HepG2 (cell line): ENCODE measurements around the gene SPTBN4. TPM values are rescaled to one million over a fixed set of nuclear protein-coding genes. Genes with fewer than 3 reads are reported as not detected.

Source experiments
- DMAP1 ChIP-seq: IDR thresholded peaks from 2 replicates; pipeline ENCODE4 v1.6.1; 2016
- DZIP1 ChIP-seq: sonication (generic); formaldehyde crosslinking; IDR thresholded peaks from 2 replicates; pipeline ENCODE4 v1.5.0; 2020; ENCODE audit warnings: mild to moderate bottlenecking, missing genetic modification reagents
- EP300 ChIP-seq, 3 experiments: sonication (generic) in 1 of 3; formaldehyde crosslinking in 1 of 3; IDR thresholded peaks; 2 replicates each; pipeline versions ENCODE4 v1.5.1 to v1.6.1; 2011 to 2020; ENCODE audit warnings: low read depth in 2 of 3, low read length in 2 of 3, borderline replicate concordance in 1 of 3, improper control_type of control experiment in 1 of 3, mild to moderate bottlenecking in 1 of 3, missing genetic modification reagents in 1 of 3, moderate library complexity in 1 of 3
- IKZF4 ChIP-seq: sonication (generic); formaldehyde crosslinking; IDR thresholded peaks from 2 replicates; pipeline ENCODE4 v1.5.1; 2020; ENCODE audit warnings: borderline replicate concordance, mild to moderate bottlenecking, low read depth, missing genetic modification reagents; ENCODE audit errors: not compliant biosample characterization
- IRF9 ChIP-seq: sonication (generic); formaldehyde crosslinking; IDR thresholded peaks from 2 replicates; pipeline ENCODE4 v1.8.0; 2022; ENCODE audit warnings: missing genetic modification reagents, mild to moderate bottlenecking, borderline replicate concordance
- ISX ChIP-seq: sonication (generic); formaldehyde crosslinking; conservative IDR thresholded peaks from 2 replicates; pipeline ENCODE4 v1.5.0; 2020; ENCODE audit warnings: missing genetic modification reagents
- KMT2B ChIP-seq: IDR thresholded peaks from 2 replicates; pipeline ENCODE4 v1.6.1; 2016; ENCODE audit warnings: missing genetic modification reagents, missing compliant biosample characterization
- RFXAP ChIP-seq: sonication (generic); formaldehyde crosslinking; IDR thresholded peaks from 2 replicates; pipeline ENCODE4 v1.4.0; 2020; ENCODE audit warnings: missing genetic modification reagents, borderline replicate concordance
- SKI ChIP-seq: fragments of 450-650 bp; IDR thresholded peaks from one replicate; pipeline ENCODE4 v1.6.1; 2018; ENCODE audit warnings: mild to moderate bottlenecking; ENCODE audit not compliant: partially characterized antibody
- THAP8 ChIP-seq: sonication (generic); formaldehyde crosslinking; IDR thresholded peaks from 2 replicates; pipeline ENCODE4 v1.5.1; 2020; ENCODE audit warnings: missing genetic modification reagents, mild to moderate bottlenecking, borderline replicate concordance
- TOE1 ChIP-seq: sonication (generic); formaldehyde crosslinking; IDR thresholded peaks from 2 replicates; pipeline ENCODE4 v1.4.0; 2020; ENCODE audit warnings: mild to moderate bottlenecking, missing genetic modification reagents
- ZBTB7B ChIP-seq: sonication (generic); formaldehyde crosslinking; IDR thresholded peaks from 2 replicates; pipeline ENCODE4 v1.4.0; 2020; ENCODE audit warnings: missing genetic modification reagents
- ZMAT3 ChIP-seq: sonication (generic); formaldehyde crosslinking; conservative IDR thresholded peaks from 2 replicates; pipeline ENCODE4 v1.7.0; 2021; ENCODE audit warnings: missing genetic modification reagents
- ZNF512 ChIP-seq: sonication (generic); formaldehyde crosslinking; IDR thresholded peaks from 2 replicates; pipeline ENCODE4 v1.4.0; 2020; ENCODE audit warnings: mild to moderate bottlenecking, missing genetic modification reagents
- ZNF547 ChIP-seq: sonication (generic); formaldehyde crosslinking; IDR thresholded peaks from 2 replicates; pipeline ENCODE4 v1.5.1; 2020; ENCODE audit warnings: mild to moderate bottlenecking, missing genetic modification reagents
- ZNF644 ChIP-seq: IDR thresholded peaks from 2 replicates; pipeline ENCODE4 v1.6.1; 2016; ENCODE audit warnings: low read depth
- ZSCAN29 ChIP-seq: sonication (generic); formaldehyde crosslinking; conservative IDR thresholded peaks from 2 replicates; pipeline ENCODE4 v1.4.0; 2020; ENCODE audit warnings: mild to moderate bottlenecking, missing genetic modification reagents
- ZSCAN9 ChIP-seq: IDR thresholded peaks from 2 replicates; pipeline ENCODE4 v1.6.1; 2016; ENCODE audit warnings: borderline replicate concordance
- ZXDC ChIP-seq: sonication (generic); formaldehyde crosslinking; IDR thresholded peaks from 2 replicates; pipeline ENCODE4 v1.5.0; 2020; ENCODE audit warnings: mild to moderate bottlenecking, missing genetic modification reagents
- polyA plus RNA-seq, 8 experiments: library from polyadenylated mRNA; depleted of rRNA in 3 of 8; stranded (reverse) in 7 of 8; unstranded in 1 of 8; fragments of >200 nt; fragmentation: Illumina TruSeq in 4 of 8; extraction: Trizol in 4 of 8; gene quantifications; 2 replicates each; pipeline versions ENCODE4 v1.2.1 to v1.2.3, GENCODE V29; 2011 to 2016; ENCODE audit warnings: low read depth in 4 of 8, missing spikeins in 1 of 8, mixed read lengths in 1 of 8; ENCODE audit not compliant: insufficient read depth in 1 of 8
- total RNA-seq, 5 experiments: library from RNA; depleted of rRNA; stranded (reverse); fragments of >200 nt; fragmentation: Illumina TruSeq; extraction: Trizol; gene quantifications; 2 replicates each; pipeline ENCODE4 v1.2.3, GENCODE V29; 2016; ENCODE audit warnings: low read depth in 1 of 5

The SPTBN4 gene
- total and polyA plus RNA-seq, 2 of the 13 experiments (the other 11 are each of a cell fraction or from before 2014, with no cell fraction given), result 0.11 TPM

GRCh38 chr19:40424637-40425449 lies 42.0 kb upstream of the SPTBN4 start (continued):
- TF ChIP-seq ZNF512, result no peak
- TF ChIP-seq EP300 (IDR thresholded peaks at IDR 0.05; ENCODE audit: low read depth in 2 of 2, low read length in 2 of 2), result no peak
- TF ChIP-seq EP300 (CRISPR knock-in tag; IDR thresholded peaks at IDR 0.05; ENCODE audit: borderline replicate concordance), result no peak
- TF ChIP-seq DMAP1 (CRISPR knock-in tag), result 0 out of 2 replicates have a peak, but pooled peaks have one; percentile 10
- no peak for TF ChIP-seq IKZF4 (CRISPR knock-in tag)
- TF ChIP-seq TOE1 (CRISPR knock-in tag), result no peak
- no peak for TF ChIP-seq ZSCAN9
- no peak for TF ChIP-seq DZIP1 (CRISPR knock-in tag)
- TF ChIP-seq RFXAP (CRISPR knock-in tag), result no peak
- TF ChIP-seq ISX (CRISPR knock-in tag), result no peak
- TF ChIP-seq SKI, result no peak
- TF ChIP-seq ZNF644, result no peak
- no peak for TF ChIP-seq ZNF547 (CRISPR knock-in tag)
- TF ChIP-seq ZBTB7B (CRISPR knock-in tag), result 0 out of 2 replicates have a peak, but pooled peaks have one; percentile 50
- TF ChIP-seq ZMAT3 (CRISPR knock-in tag), result no peak
- no peak; the same call in 1 of the 2 replicates for TF ChIP-seq IRF9 (CRISPR knock-in tag)
- no peak for TF ChIP-seq ZSCAN29
- peak; percentile 50; the same call in 1 of the 2 replicates for TF ChIP-seq THAP8
- no peak for TF ChIP-seq ZXDC
- TF ChIP-seq KMT2B (CRISPR knock-in tag), result 0 out of 2 replicates have a peak, but pooled peaks have one; percentile 10
